NCI-H2081 (cell line): ENCODE measurements around the gene TACC2.
"Not testable (repeated sequence)": the region's sequence is repeated elsewhere in the genome, so short reads cannot be mapped to it uniquely, and the experiment has no call there.

Source experiments
- DNase-seq, 2 experiments: peaks; one replicate each; lab custom pipeline; 2025; lab: John Stamatoyannopoulos, UW

TACC2 gene

DNA sequence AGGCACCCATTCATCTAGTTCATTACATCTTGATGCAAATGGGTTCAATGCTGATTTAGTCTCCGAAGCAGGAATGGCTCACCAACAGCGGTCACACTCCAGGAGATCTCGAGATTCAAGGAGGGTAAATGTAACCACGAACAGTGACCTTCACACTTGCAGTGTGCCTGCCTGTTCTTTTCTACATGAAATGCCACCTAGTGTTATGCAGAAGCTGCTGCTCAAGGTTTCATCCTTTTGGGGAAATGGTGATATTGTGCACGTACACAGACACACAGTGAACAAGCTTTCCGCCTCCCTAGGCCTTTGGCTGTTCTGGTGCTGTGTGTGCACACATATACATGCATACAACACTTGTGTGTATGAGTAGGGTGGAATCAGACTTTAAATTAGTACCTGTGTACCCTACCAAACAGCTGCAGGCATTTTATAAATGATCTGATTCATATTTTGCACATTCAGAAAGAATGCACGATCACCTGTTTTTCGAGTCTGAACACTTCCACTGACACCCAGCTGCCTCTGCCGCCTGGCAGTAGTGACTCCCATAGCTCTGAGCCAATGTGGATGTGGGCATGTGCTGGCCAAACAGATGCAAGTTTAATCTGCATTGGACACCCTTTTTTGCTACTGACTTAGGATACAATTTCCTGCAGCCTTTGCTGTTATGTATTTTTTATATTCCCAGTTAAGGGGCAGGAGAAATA lies 100.5 kb downstream of the TACC2 start:
- DNase-seq, result no peak

DNA sequence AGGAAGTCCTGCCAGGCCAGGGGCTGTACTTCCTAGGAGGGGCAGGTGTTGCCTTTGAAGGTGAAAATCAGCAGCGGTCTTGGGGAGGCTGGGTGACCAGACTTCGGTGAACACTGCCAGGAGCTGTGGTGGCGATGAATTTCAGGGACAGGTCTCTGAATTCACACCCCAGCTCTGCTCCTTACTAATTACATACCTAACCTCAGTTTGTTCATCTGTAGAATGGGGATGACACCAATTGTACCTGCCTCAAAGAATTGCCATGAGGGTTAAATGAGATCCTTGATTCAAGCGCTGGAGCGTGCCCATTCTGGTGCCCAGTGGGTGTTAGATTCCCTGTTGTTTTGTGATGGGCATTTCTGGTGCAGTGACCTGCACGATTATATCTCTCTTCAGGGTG lies 102.8 kb downstream of the TACC2 start:
- DNase-seq, result no peak

DNA sequence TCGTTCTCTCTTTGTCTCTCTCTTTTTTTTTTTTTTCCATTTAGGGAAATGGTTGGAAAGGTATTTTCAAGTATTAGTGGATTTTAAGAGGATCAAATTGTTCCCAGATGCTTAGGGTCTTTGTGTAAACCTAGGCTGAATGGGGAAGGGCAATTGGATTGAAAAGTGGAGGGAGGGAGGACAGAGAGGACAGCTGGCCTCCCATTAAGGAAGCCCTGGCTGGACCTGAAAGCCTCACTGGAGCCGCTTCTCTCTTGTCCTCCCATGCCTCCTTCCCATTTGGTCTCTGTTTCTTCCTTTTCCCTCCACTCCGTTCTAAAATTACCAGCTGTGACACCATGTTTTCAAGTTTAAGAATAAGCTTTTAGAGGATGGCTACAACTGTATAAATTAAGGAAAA lies 104.1 kb downstream of the TACC2 start:
- no peak for DNase-seq

DNA sequence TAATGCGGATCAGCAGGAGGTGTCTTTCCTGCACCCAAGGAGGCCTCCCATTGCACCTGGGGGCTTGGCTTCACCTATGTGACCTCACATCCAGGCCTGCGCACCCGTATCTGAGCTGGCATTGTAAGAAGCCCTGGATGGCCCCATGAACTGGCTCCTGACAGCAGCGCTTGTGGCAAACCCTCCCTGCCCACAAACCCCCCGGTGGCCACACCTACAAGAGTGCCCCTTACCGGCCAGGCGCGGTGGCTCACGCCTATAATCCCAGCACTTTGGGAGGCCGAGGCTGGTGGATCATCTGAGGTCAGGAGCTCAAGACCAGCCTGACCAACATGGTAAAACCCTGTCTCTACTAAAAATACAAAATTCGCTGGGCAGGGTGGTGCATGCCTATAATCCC lies 107.2 kb downstream of the TACC2 start:
- DNase-seq, result not testable (repeated sequence)

DNA sequence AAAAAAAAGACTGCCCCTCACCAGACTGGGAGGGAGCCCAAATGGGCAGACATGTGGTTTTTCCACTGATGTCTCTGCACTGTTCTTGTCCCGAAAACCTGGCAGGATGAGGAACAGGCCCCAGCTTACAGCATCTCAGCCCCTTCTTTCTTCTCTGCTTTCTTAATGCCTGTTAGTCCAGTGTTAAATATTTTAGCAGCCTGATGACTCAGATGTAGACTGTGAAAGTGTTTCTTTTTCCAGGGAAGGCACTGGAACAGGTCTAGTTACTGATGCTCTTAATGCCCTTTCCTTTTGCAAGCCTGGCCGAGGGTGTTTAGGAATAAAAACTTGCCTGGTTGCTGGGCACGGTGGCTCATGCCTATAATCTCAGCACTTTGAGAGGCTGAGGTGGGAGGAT lies 107.7 kb downstream of the TACC2 start:
- no peak for DNase-seq

DNA sequence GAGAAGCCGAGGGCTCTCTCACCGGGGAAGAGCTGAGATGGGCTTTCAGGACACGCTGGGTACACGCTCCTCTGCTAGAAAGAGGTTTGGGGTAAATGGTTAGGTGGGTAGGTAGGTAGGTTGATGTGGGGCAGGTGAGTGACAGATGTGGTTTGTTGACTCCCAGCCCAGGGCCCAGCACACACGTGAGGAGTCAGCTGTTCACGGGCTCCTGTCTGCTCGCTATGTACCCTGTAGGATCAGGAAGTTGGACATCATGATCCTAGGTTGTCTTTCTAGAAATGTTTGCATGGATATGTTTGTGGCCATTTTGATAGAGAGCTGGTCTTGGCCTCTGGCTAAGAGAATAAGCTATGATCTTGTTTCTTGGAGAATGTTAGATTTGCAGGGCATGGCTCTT lies 109.0 kb downstream of the TACC2 start:
- DNase-seq, result no peak

DNA sequence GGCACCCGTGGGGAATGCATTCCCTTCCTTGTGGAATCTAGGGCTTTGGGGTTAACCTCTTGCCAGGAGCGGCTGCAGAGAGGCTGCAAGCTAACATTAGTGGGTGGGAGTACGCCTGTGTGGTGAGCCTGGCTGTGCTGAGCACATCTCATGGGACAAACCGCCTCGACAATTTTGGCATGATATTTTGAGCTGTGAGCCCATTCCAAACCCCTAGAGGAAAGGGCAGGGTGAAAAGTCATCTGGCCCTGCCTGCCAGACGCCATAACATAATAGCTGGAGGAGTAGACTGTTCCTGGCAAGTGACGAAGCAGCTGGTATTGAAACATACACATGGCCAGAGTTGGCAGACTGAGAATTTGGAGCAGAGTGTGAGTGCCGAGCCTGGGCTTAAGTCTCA lies 110.0 kb downstream of the TACC2 start:
- no peak for DNase-seq

DNA sequence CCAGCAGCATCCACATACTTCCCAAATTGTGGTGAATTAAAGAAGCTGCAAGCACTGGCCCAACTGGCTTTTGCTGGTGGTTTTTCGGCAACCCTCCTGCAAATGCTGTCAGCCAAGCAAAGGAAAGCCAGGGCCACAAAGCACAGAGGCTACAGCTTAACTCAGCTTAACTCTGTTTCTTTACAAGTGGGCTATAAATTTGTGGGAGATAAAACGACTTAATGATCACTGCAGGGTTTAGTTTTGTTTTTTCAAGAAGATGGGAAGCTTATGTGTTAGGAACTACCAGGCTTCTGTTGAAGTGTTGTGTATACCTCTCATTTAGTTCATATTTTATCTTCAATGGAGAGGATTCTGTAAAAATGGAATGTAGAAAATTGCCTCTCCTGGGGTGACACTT lies 110.6 kb downstream of the TACC2 start:
- no peak for DNase-seq

DNA sequence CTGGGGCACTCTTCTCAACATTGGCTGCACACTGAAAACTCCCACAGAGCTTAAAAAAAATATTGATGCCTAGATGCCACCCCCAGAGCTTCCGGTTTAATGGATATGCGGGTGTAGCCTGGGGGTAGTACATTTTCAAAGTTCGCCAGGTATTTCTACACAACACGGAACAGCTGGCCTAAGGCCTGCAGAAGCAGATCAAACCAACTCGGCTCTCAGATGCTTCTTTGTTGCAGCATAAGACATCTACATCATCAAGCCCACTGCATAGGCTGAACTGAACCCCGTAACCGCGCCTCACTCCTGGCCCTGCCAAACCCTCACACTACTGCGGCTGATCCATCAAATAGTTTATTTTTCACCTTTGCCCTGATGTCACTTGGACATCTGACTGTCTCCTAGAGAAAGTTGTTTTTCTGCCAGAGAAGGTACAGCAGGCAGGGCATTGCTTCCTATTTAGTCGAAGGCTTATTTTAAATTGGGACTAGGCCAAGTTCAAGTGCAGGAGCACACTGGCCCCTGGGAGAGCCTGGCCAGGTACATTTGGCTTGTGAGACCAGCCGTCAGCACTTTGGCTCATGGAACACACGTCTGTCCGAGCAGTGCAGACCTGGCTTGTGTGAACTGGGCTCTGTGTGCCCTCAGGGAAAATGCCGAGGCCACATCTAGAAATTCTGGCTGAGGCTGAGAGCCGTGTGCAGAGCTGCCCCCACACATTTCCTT lies 113.3 kb downstream of the TACC2 start:
- DNase-seq, result no peak

DNA sequence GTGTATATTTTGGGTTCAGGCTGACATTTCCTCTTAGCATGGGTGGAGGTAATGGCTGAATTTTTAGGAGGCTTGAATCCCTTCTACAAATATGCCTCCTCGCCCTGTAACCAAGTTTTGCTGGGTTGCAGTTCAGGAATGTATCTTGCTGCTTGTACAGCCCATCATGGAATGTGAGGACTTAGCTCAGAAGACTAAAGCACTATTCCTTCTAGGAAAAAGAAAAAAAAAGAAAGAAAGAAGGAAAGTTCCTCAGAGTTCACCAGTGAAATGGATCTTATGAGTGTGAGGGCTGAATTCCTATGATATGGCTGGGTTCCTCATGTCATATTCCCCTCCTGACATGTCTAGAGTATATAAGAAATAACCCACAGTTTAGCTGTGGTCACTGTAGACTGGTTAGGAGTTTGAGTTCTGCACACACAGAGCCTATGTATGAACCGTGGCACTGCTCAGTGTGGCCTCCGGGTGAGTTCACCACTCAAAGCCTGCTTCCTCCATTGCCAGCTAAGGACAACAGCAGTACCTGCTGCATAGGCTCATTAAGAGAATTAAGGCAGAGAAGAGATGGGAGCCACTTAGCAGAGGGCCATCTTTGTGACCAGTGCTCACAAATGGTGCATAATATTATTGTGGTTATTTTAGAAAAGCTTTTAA lies 114.0 kb downstream of the TACC2 start:
- DNase-seq, result no peak

DNA sequence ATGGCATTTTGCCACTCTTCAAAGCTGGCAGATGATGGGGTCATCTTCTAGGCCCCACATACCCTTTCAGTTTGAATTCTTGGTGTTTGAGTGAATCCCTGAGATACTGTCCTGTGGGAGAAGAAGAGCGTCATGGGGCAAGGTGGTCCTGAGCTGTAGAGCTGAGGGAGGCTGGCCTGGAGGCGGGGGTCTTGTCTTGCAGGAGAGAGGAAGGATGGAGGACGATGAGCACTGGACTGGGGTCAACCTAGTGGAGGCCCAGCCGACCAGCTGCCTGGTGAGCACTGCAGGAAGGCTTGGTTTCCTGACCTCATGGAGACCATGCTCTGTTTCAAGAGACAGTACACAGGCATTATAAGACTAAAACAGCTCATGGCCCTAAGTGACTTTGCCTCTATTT lies 114.6 kb downstream of the TACC2 start:
- DNase-seq, result no peak

DNA sequence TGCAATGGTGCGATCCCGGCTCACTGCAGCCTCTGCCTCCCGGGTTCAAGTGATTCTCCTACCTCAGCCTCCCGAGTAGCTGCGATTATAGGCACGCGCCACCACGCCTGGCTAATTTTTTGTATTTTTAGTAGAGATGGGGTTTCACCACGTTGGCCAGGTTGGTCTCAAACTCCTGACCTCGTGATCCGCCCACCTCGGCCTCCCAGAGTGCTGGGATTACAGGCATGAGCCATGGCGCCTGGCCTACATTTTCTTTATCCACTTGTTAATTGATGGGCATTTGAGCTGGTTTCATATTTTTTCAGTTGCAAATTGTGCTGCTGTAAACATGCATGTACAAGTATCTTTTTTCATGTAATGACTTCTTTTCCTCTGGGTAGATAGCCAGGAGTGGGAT lies 119.8 kb downstream of the TACC2 start:
- DNase-seq, result not testable (repeated sequence)

DNA sequence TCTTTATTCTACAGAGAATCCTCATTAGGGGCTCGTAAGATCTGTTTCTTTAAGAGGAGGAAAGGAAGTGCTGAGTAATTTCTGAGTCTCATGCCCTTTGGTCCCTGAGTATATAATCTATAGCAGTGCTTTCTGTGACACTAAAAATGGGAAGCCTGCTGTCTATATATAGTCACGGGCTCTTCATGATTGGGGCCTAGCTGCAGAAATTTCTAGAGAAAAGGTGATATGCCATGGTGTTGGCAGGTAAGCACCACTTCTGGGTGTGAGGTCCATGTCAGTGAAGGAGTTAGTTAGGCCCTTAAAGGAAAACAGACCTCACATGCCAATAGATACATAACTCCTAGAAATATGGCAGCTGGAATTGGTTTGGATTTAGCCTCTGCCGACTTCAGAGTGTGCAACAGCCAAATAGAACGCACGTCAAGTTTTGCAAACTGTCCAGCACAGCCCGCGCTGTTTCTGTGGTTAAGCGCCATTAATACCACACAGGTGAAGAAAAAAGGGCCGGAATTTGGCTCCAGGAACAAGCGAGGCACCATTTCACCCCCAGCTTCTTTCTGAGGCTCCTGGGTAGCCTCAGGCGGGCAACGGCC lies 123.2 kb downstream of the TACC2 start:
- no peak for DNase-seq

DNA sequence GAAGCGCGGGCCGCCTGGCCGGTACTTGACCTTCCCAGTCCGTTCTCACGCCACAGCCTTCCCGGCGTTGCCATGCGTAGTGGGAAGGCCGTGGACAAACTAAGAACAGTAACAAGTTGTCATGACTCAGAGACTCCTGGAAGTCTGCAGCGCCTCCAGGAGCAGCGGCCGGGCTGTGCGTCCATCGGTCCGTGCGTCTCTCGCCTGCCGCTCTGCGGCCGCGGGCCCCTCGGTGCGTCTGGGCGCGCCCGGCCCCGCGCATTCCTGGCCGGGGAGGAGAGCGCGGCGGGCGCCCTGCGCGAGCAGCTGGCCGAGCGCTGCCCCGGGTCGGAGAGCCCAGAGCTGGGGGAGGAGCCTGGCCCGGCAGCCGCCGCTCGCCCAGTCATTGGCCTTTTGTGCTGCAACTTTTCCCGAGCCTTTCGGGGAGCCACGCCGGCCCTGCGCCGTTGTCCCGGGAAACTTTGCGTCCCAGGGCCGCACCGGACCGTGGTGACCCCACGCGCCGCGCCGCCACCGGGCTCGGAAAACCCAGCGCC lies 123.7 kb downstream of the TACC2 start:
- DNase-seq, result no peak

DNA sequence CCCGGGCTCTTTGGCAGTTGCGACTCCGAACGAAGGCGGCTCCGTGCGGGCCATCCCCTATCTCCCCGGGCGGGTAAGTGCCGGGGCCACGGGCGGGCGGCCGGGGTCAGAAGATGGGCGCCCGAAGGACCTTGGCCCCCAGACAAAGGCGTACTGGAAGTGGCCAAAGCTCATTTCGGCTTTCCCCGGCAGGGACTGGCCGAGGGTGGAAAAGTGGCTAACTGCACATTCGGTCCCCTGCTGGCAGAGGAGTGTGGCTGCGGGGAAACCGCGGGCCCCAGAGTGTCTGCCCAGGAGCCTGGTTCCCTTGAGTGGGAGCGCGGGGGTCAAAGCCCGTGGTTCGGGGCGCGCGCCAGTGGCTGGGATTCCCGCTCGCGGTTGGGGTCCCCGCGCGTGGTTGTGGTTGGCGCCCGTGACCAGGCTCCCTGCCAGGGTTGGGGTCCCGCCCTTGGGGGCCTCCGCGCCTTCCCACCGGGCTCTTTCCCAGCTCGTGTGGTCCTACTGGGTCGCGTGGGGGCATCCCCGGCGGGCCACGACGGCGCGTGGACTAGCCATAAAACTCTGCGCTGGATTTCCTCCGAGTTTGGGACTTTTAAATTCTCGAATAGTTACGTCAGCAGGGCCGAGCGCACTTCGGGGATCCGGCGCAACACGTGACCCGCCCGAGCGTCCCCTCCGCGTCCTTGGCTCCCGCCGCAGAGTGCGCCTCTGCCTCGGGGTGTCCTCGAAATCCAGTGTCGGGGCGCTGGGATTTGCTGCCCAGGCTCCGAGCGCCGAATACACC lies 124.4 kb downstream of the TACC2 start:
- DNase-seq, result no peak

DNA sequence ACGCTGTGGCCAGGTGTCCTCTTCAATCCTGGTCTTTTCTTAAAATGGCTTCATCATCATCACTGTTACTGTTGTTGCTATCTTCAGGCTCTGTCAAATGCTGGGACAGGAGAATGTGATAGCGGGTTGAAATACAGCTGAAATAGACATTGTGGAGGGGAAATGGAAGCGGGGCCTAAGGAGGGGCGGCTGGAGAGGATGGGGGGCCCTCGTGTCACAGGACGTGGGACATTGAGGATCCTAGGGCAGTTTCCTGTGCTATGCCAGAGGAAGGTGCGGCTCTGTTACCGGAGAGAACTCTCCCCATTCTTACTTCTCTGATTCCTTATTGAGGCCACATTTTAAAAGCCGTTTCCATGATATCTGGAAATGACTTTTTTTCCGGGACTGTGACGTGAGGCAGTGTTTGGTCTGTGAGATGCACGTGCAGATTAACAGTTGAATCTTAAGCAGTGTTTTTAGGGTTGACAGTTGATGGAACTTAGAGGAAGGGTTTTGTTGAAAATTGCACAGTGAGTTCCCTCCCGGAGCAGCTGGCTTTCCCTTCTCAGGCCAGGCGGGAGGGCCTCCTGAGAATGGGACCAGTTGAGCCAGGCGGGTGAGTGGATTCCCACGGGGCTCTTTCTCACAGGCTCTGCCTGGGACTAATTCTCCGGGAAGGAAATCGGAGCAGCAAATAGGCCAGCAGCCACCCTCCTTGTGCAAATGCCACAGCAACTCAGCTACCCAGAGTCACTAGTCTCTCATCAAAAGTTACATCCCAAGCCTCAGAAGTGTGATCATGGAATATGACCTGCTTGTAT lies 125.2 kb downstream of the TACC2 start:
- no peak for DNase-seq

DNA sequence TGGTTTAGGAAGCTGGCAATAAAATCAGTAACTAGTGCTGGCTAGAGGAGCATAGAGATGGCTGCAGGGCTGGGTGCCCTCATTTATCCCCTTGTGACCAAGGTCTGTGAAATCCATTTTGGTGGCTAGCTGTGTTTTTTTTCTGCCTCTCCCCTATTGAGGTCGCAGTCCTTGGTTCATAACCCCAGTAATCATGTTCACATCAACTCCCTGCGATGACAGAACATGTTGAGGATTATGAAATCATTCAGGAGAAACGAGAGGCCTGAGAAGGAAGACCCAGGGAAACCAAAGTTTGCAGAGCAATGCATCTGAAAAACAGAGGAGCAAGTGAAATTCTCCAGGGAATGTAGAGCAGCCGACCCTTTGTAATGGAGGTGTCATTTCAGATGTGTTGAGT lies 126.9 kb downstream of the TACC2 start:
- DNase-seq, result no peak

DNA sequence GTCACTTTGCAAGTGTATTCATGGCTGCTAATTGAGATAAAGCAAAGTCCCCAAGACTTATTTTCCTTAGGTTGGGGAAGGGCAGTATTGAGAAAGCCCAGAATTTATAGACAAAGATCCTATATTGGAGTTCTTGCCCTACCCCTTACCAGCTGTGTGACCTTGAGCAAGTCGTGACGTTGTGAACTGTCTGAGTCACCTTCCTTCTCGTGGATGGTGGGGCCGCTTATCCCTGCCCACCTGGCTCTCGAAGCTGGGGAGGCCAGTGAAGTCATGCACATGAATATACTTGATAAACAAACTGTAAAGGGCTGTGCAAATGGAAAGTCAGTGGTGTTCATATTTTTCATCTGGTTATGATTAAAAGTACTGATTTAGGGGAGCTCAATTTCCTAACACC lies 127.4 kb downstream of the TACC2 start:
- no peak for DNase-seq

DNA sequence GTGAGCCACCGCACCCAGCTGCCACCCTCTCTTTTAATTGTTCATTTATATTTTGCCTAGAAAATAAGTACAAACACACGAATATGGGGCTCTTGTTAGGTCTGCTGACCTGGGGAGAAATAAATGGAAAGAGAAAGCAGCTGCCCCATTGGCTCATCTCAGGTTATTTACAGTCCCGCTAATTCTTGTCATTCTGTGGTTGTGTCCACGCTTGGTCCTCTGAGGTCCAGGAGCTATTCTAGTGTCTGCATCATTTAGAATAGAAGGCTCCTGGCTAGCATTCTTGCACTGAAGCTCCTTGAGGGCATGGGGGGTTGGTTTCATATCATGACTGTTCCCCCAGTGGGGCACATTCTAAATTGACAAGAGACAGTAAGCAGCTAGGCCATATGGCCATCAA lies 128.5 kb downstream of the TACC2 start:
- no peak for DNase-seq

DNA sequence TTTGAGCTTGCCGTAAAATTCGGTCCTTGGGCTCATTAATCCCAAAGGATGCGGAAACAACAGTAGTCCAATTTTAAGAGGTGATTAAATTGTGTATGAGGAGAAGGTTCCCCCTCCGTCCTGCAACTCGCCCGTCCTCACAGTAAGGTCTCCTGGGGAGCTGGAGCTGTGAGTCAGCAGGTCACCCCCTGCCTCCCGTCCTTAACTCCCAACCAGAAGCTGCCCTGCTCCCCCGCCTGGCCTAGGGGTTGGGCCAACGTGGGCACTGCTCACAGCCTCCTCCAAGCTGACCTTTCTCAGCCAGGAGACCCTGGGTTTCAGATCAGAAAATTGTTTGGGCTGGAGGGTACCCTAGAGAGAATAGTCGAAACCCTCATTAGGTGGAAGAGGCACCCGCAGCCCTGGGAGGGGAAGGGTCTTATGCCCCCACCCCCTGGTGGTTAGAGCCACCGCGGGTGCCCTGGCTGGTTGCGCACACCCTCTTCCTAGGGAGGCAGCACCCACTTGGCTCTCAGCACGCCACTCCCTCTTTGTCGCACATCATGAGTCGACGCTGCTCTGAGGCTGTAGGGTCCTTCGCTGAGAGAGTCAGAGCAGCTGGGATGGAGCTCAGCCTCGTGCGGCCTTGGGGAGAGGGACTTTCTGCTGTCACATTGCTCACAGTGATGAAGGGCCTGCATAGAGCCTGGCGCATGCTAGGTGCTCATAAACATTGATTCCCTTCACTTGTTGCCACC lies 131.2 kb downstream of the TACC2 start:
- DNase-seq, result no peak
